D341Med (cell line): ENCODE measurements around the gene BANP.
"Not testable (repeated sequence)": the region's sequence is repeated elsewhere in the genome, so short reads cannot be mapped to it uniquely, and the experiment has no call there.

Source experiments
- DNase-seq: peaks from one replicate; pipeline ENCODE4 v3.0.0; 2012; ENCODE audit warnings: low spot score

Gene BANP

DNA sequence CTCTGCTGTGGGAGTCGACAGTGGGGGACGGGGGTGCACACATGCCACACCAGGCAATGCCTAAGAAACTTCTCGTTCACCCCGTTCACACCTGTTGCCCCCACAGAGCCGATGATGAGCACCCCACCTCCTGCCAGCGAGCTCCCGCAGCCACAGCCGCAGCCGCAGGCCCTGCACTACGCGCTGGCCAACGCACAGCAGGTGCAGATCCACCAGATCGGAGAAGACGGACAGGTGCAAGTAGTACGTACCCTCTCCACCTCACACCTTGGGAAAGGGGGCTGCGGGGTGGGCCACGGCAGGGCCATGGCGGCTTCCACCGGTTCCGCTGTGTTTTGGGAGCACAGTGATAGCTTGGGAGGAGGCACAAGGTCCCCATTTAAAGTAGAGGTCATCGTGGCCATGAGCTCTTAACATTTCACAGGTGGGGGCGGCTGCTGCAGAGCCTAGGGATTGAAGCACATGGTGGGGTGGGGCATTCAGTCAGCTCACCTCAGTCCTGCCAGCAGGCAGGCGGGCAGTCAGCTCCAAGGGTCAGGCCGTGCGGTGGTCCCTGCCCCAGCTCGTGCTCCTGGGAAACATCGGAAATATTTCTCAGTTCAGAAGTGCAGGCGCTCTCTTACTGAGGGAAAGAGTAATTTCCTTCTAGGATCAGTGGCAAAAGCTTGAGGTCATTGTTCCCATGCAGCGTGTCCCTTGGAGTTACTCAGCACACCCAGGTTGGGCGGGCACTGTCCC, 81.9 kb downstream of the BANP start:
- not testable (repeated sequence) for DNase-seq

DNA sequence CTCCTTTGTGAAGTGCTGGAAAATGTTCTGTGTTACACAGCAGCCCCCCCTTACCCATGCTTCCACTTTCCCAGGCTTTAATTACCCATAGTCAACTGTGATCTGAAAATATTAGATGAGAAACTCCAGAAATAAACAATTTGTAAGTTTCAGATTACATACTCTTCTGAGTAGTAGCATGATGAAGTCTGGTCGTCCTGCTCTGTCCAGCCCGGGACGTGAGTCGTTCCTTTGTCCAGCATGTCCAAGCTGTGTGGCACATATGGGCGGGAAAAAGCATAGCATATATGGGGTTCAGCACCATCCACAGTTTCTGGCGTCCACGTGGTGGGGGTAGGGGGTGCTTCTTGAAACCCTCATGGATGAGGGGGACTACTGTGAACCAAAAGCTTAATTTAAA, 83.5 kb downstream of the BANP start:
- no peak for DNase-seq

DNA sequence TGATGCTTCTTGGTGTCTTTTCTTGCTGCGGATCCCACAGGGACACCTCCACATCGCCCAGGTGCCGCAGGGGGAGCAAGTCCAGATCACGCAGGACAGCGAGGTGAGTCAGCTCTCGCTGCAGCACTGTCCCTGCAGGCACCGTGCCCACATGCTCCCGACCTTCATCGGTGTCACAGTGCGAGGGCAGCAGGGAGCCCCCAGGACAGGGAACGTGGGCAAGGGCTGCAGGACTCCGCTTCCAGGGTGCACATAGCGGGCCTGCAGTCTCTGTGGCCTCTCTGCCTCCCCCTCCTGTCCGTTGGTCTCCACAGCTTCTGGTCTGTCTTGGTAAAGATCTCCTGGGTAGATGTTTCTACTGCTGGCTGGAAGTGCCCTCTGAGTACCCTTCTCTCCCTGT, 84.1 kb downstream of the BANP start:
- no peak for DNase-seq

DNA sequence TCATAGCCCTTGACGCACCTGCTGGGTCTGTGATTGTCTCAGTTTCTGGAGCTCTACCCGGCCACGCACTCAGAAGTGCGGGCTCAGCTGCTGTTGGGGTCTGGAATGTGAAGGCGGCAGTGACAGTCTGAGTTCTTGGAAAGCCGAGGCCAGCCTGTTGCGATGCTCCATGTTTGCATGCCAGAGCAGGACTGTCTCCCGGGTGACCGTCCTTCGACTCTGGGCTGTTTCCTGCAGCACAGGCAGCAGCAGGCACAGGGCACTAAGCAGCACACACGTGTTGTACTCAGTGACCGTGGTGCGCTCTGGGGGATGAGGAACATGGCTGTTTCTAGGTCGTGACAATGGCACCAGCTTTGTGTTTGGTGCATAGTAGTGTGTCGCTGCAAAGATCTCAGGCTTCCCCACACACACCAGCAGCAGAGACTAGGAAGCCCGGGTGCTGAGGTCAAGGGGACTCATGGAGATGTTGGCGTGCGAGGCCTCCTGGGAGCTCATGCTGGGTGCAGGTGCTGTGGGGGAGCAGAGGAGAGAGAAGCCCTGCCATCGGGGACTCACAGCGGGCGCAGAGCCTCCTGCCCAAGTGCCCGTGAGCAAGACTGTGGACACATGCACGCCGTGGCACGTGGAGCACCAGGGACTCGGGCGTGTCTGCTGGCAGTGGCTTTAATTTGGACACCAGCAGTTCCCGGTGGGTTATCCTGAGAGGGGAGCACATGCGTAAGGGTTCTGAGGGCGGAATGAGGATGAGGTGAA, 84.8 kb downstream of the BANP start:
- not testable (repeated sequence) for DNase-seq

DNA sequence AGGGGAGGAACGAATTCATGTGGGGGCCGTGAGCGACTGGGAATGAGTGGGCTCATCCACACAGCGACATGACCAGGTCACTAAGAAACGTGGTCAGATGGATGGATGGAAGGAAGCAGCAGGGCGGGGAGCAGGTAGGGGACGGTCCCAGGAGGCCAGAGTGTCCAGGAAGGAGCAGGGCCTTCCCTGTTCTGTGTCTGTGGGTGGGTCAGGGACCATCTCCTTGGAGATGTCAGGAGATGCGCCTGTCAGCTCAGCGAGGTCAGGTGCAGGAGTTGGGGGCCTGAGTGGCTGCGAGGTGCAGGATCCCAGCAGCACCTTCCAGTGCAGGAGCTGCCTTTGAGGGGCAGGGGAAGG, 85.4 kb downstream of the BANP start:
- DNase-seq = not testable (repeated sequence)

DNA sequence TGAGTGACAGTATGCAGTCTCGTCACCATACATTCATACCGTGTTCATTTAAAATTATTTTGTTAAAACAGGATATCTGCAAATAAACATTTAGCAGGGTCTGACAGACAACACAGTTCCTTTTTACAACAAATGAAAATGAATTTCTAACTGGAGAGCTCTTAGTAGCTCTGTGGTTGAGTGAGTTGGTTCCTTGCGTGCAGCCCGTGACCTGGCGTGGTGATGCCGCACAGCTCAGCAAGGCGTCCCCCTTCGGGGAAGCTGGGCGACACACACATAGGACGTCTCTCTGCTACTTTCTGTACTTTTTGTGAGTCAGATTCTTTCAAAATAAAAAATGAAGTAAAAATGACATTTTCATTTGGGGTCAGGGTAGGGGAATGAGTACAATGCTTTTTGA, 86.1 kb downstream of the BANP start:
- DNase-seq = not testable (repeated sequence)

DNA sequence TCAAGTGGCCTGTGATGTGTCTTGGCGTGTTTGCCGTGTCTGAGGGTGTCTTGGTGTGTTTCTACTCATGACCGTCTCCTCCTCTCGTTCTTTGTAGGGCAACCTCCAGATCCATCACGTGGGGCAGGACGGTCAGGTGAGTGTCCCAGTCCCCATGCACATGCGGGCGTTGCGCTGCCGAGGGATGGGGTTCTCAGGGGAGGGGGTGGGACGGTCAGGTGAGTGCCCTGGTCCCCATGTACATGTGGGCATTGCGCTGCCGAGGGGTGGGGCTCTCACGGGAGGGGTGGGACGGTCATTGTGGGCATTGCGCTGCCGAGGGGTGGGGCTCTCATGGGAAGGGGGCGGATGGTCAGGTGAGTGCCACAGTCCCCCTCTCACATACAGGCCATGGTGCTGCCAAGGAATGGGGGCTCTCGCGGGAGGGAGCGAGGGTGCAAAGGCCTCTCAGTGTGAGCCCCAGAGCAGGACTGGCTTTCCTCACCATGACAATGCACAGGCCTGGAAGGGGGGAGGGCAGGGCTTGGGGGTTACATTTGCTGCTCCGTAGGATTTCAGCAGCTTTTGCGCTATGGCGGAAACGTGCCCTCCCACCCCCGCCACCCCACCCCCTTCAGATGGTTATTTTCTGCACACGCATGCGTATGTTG, 86.8 kb downstream of the BANP start:
- DNase-seq = not testable (repeated sequence)

DNA sequence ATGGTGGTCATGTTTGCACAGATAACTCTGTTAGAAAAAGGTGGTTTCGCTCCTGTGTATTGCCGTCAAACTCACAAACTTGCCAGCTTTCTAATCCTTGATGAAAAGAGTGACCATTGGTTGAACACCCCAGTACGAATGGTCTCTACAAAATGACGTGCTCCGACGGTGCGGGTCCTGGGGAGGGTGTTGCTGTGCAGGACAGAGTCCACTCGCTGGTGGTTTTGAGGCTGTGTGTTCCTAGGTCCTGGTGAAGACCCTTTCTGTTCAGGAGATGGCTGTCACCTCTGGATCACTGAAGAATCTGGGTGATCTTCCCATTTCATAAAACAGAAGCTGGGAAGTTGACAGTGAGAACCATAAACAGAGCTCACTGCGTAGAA, 87.3 kb downstream of the BANP start:
- not testable (repeated sequence) for DNase-seq

DNA sequence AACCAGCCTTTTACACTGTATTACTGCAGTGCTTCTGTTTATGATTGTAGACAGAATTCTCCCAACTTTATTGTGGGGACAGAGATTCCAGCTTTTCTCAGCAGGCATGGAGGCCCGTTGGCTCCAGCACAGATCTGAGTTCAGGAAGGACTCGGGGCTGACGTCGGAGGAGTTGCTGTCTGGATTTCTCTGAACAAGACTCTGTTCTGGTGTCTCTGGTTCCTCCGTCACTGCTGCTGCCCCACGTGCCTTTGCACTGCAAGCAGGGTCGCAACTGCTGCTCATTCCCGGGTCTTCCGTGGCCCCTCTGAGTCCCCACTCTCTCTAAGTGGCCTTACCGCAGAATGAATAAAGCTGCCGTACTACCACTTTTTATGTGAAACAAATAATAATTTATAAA, 88.4 kb downstream of the BANP start:
- DNase-seq = no peak

DNA sequence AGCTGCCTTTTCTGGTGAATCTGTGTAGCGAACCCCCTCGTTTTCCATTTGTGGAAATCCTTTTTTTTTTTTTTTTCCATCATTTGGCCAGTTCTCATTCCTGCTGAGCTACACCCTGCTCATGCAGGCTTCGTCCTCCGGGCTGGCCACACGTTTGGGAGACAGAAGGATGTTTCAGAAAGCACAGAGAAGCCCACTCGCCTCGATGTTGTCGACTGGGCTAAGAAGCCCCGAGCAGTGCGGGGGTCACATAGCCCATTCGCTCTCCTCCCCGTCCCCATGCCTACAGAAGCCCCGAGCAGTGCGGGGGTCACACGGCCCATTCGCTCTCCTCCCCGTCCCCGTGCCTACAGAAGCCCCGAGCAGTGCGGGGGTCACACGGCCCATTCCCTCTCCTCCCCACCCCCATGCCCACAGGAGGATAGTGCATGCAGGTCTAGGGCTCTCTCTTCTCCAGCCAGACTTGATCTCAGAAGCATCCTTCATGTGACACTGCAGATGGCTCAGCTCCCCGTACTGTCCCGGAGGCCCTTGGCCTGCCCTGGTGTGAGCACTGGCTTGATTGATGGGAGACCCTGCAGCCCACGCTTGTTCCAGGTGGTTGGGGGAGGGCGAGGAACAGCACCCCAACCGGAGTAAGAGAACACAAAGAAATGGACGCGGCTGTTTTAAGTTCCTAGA, 89.1 kb downstream of the BANP start:
- DNase-seq = not testable (repeated sequence)

DNA sequence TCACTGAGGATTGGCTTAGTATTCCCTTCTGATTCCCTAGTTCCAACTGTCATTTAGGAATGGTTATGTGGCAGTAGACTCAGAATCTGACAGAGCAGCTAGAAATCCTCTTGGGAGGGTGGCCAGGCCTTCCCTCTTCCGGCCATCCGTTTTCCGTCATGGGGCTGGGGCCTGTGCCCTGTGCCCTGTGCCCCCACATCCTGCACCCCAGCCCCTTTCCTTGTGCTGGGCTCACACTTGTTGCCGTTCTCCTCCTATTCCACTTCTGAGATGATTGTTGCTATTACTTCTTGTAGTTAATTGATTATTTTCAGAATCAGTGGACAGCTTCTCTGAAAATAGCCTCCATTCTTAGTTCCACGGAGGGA, 89.6 kb downstream of the BANP start:
- DNase-seq = not testable (repeated sequence)

DNA sequence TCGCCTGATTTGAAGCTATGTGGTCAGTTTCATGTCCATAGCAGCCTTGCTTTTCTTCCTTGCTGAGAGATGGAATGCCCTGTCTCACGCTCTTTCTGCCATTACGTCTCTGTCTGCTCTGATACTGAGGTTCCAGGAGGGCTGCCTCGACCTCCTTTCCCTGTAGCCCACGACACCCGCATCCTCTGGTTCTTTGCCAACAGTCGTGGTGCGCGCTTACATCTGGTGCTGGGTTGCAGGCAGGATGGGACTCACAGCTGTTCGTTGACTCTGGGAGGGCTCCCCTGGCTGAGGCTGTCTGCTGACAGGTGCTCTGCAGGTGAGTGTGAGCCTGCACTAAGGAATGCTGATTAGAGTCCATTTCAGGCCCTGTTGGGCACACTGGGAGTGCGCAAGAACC, 90.3 kb downstream of the BANP start:
- not testable (repeated sequence) for DNase-seq

DNA sequence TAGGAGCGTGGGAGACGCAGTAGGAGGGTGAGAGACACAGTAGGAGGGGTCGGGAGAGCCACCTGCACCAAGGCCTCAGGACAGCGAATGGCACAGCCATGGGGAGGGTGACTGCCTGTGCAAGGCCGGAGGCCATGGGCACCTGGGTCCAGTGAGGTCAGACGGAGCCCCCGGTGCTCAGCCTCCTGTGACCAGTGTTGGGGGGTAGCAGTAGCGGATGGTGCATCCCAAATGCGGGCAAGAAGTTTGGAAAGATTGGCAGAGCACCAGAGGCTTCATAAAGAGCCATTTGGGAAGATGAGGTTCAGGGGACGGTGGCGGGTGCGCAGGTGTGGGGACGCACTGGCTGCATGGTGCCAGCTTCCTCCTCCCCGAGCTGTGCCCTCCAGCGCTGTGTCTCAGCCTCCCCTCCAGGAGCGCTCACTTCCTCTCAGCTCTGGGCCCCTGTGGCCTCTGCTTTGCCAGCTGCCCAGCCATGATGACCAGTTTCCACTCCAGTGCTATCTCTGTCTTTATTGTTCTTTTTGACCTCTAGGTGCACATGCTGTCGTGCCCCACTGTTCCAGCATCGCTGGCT, 90.8 kb downstream of the BANP start:
- DNase-seq = not testable (repeated sequence)

DNA sequence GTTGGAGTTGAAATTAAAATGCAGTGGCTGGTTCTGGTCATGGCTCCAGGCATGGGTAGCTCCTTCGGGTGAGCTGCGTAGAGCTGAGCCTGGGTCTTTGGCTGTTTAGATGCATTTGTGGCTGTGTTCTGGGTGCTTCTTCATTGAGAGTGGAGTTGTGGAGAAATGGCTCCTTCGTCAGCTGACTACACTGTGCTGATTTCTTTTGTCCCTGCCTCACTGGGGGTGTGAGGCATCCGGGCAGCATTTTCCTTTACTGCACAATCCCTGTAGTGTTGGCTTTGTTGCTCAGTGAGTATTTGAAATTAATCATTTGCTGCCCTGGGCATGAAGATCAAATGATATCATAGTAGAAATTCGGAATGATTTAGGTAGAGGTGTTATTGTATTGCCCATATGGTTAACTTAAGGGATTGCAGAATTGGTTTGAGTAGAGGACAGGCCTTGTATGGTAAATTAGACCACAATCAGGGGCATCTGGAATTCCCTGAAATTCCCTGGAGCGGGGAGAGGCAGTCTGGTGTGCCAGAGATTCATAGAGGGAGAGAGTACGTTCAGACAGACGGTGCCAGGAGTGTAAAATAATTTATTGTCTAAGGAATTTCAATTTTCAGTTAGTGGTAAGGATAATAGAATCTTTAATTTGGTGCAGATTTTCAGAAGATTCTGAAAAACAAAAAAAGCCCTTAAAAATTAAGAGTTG, 92.1 kb downstream of the BANP start:
- not testable (repeated sequence) for DNase-seq

DNA sequence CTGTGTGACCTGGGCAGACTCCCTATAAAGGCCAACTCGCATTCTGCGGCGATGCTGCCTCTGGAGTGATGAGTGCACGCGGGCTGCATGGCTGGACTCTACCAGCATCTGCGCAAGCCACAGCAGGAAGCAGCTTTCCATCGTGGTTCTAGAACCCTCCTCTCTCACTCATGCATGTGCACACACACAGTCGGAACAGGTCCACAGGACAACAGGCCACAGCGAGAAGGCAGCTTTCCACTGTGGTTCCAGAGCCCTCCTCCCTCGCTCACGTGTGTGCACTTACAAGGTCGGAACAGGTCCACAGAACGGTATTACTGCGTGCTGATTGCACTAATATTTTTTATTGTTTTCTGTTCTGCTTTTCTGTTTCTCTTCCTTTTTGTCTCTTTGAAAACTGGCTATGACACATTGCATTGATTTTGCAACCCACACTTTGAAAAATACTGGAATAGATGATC, 92.9 kb downstream of the BANP start:
- not testable (repeated sequence) for DNase-seq

DNA sequence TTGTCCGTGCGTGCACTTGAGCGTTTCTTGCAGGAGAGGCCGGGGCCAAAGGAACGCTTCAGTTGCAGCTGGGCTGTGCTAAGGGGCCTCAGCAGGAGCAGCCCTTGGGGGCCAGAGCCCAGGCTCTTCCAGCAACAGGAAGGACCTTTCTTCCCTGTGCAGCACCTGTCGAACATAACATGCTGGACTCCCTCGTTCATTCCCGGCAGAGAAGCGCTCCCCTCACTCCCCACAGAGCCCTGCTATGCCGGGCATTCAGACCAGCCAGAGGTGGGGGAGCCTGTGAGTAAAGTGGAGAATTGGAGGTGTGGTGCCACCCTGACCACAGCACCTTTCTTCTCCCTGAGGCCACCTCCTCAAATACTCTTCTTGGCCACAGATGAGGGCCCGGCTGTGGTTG, 94.1 kb downstream of the BANP start:
- DNase-seq = not testable (repeated sequence)

DNA sequence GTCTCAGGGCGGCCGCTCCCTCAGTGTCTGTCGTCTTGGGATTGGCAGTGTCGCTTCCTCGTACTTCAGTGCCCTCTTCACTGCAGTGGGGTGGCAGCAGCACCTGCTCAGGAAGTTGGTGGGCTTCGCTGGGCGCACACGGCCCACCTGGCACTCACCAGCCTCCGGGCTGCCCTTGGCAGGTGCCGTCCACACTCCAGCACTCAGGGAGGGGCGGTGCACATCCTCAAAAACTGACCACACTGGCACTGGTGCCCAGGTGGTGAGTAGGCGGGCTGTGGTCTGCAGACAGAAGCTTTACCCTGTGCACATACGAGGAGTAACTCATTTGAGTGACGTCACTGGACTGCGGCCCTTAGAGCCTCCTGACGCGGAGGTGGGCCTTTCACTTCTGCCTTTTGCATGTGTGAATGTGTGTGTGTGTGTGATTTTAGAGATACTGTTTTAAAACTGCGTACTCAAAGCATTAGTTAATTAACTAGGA, 94.6 kb downstream of the BANP start:
- DNase-seq = no peak

DNA sequence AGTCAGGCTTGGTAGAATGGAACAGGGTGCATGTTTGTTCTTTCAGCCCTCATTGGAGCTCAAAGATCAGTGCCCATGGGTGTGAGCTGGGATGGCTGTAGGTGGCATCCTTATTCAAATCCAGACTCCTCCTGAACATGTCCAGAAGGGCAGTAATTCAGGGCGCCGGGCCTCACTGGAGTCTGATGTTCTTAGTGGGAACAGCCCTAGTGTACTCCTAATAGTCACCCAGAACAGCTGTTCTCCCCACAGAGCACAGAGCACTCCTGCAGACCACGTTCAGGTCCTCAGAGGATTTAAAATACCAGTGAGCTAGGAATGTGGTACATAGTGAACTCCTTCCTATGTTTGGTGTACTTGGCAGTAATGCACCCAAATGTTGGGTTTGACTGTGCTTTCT, 96.2 kb downstream of the BANP start:
- DNase-seq = no peak

DNA sequence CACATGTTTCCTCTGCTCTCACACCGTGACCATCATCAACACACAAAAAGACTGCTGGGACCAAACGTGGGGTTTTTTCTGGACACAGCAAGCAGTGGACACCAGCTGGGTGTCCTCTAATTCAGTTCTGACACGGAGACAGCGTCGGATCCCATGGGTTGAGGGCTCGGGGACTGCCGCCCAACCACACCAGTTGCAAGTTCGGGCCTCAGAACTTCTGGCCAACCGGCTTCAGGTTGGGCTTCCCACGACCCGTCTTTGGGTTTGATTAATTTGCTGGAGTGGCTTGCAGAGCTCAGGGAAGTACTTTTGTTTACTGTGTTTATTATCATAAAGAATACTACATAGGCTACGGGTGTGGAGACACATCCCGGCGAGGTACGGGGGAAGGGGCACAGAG, 97.8 kb downstream of the BANP start:
- no peak for DNase-seq

DNA sequence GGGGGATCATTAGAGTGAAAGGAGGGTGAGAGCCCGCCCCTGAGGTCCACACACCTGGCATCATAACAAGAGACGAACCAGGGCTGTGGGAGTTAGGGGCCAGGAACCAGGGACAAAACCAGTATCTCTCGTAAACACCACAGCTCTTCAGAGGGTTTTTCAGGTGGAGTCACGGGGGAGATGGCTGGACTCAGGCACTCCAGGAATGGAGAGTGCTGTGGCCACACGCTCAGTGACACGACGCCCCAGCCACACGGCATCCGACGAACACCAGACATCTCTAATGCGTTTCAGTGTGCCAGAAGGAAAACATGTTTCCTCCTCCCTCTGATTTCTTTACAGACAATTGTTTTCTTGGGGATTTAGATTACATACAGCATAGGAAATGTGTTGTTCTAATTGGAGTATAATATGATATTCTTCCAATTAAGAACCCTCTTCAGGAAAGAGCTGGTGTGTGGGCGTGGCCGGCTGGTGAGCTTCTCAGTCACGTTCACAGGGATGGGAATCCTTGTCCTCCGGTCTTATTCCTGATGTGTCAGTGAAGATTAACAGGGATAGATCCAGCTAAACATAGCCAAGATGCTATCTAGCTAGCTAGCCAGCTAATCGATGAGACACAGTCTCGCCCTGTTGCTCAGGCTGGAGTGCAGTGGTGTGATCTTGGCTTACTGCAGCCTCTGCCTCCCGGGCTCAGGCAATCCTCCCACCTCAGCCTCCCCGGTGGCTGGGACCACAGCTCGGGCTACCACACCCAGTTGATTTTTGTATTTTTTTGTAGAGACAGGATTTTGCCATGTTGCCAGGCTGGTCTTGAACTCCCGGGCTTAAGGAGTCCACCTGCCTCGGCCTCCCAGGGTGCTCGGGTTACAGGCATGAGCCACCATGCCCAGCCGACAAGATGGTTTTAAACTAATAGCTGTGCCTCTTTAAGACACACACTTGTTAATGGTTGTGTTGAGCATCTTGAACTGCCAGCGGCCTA, 98.6 kb downstream of the BANP start:
- DNase-seq = no peak
